Adipocyte (in vitro differentiated cells): ENCODE results near the gene ARFGAP3.
A peak's percentile ranks its signal among the peaks of the same experiment; 100 is the strongest.

Source experiments
- DNase-seq: peaks from one replicate; pipeline ENCODE4 v3.0.0-alpha.2; 2015; ENCODE audit warnings: low read depth
- H3K27me3 ChIP-seq: replicated peaks from 2 replicates; pipeline ENCODE4 v1.7.0; 2013; ENCODE audit warnings: mild to moderate bottlenecking, low read length, moderate library complexity; ENCODE audit not compliant: control insufficient read depth, insufficient read depth
- H3K36me3 ChIP-seq: 2 replicates; pipeline ENCODE4 v1.7.0; 2013; ENCODE audit warnings: low read length, mild to moderate bottlenecking, moderate library complexity; ENCODE audit not compliant: control insufficient read depth, insufficient read depth, severe bottlenecking
- H3K4me1 ChIP-seq: 2 replicates; pipeline ENCODE4 v1.7.0; 2013; ENCODE audit warnings: mild to moderate bottlenecking, low read length, moderate library complexity; ENCODE audit not compliant: control insufficient read depth, insufficient read depth
- H3K4me3 ChIP-seq: 2 replicates; pipeline ENCODE4 v1.7.0; 2013; ENCODE audit warnings: mild to moderate bottlenecking, low read length, moderate library complexity
- H3K9ac ChIP-seq: 2 replicates; pipeline ENCODE4 v1.7.0; 2013; ENCODE audit warnings: mild to moderate bottlenecking, low read length, moderate library complexity
- H3K9me3 ChIP-seq: 2 replicates; pipeline ENCODE4 v1.7.0; 2013; ENCODE audit warnings: mild to moderate bottlenecking, low read length, moderate library complexity; ENCODE audit not compliant: control insufficient read depth

ARFGAP3 gene

GRCh38 chr22:42799461-42800405 is 57.3 kb downstream of the ARFGAP3 start:
- Histone ChIP-seq H3K9me3 (no peaks in the 10 kb centered on the region), H3K4me1 (peaks cover 14% of the 10 kb centered on the region), H3K4me3 (no peak overlapping the region), H3K9ac (no peak overlapping the region), H3K27me3 (no peaks in the 10 kb centered on the region), H3K36me3 (peaks cover 65% of the 10 kb centered on the region)
- no peak for DNase-seq

- no peak overlapping the region for H3K4me3 ChIP-seq
- H3K9me3 ChIP-seq: no peaks in the 10 kb centered on the region
- H3K27me3 ChIP-seq: no peaks in the 10 kb centered on the region
- peaks cover 14% of the 10 kb centered on the region for H3K4me1 ChIP-seq
- peaks cover 61% of the 10 kb centered on the region for H3K36me3 ChIP-seq
- DNase-seq: no peak
- H3K9ac ChIP-seq: no peak overlapping the region
These were observed 58.0 kb downstream of the ARFGAP3 start for GRCh38 chr22:42799061-42799460.

- DNase-seq: no peak
- no peaks in the 10 kb centered on the region for H3K27me3 ChIP-seq
- H3K9ac ChIP-seq: no peak overlapping the region
- peaks cover 47% of the 10 kb centered on the region for H3K36me3 ChIP-seq
- no peaks in the 10 kb centered on the region for H3K9me3 ChIP-seq
- H3K4me1 ChIP-seq: peaks cover 17% of the 10 kb centered on the region
- no peak overlapping the region for H3K4me3 ChIP-seq
These were observed 60.1 kb downstream of the ARFGAP3 start for GRCh38 chr22:42797011-42797410.

GRCh38 chr22:42796081-42796480 is 61.0 kb downstream of the ARFGAP3 start:
- Histone ChIP-seq H3K4me3 (no peak overlapping the region), H3K9ac (no peak overlapping the region), H3K9me3 (no peaks in the 10 kb centered on the region), H3K36me3 (peaks cover 37% of the 10 kb centered on the region), H3K4me1 (peaks cover 26% of the 10 kb centered on the region), H3K27me3 (no peaks in the 10 kb centered on the region)
- DNase-seq: no peak

GRCh38 chr22:42794551-42795510 is 62.2 kb downstream of the ARFGAP3 start:
- Histone ChIP-seq H3K4me3 (no peak overlapping the region), H3K9ac (no peak overlapping the region), H3K4me1 (peaks cover 32% of the 10 kb centered on the region), H3K36me3 (peaks cover 26% of the 10 kb centered on the region), H3K9me3 (no peaks in the 10 kb centered on the region), H3K27me3 (no peaks in the 10 kb centered on the region)
- DNase-seq: no peak

GRCh38 chr22:42793848-42794405 is 63.1 kb downstream of the ARFGAP3 start:
- Histone ChIP-seq H3K4me1 (peaks cover 32% of the 10 kb centered on the region), H3K4me3 (no peak overlapping the region), H3K9me3 (no peaks in the 10 kb centered on the region), H3K9ac (no peak overlapping the region), H3K27me3 (no peaks in the 10 kb centered on the region), H3K36me3 (peaks cover 19% of the 10 kb centered on the region)
- DNase-seq: no peak

- peaks cover 32% of the 10 kb centered on the region for H3K4me1 ChIP-seq
- H3K4me3 ChIP-seq: no peak overlapping the region
- DNase-seq: no peak
These were observed 63.9 kb downstream of the ARFGAP3 start for GRCh38 chr22:42792909-42793847.

GRCh38 chr22:42792453-42792908 is 64.6 kb downstream of the ARFGAP3 start:
- Histone ChIP-seq H3K4me1 (peaks cover 28% of the 10 kb centered on the region), H3K9me3 (no peaks in the 10 kb centered on the region), H3K9ac (no peak overlapping the region), H3K36me3 (peaks cover 7% of the 10 kb centered on the region), H3K27me3 (no peaks in the 10 kb centered on the region), H3K4me3 (no peak overlapping the region)
- no peak for DNase-seq

More at GRCh38 chr22:42792909-42793847, 63.9 kb downstream of the ARFGAP3 start:
- Histone ChIP-seq H3K27me3 (no peaks in the 10 kb centered on the region), H3K9ac (no peak overlapping the region), H3K9me3 (no peaks in the 10 kb centered on the region), H3K36me3 (peaks cover 14% of the 10 kb centered on the region)

GRCh38 chr22:42791721-42792452 is 65.2 kb downstream of the ARFGAP3 start:
- H3K36me3 ChIP-seq: peaks cover 6% of the 10 kb centered on the region
- no peak overlapping the region for H3K4me3 ChIP-seq
- DNase-seq: no peak
- H3K9me3 ChIP-seq: no peaks in the 10 kb centered on the region
- H3K27me3 ChIP-seq: no peaks in the 10 kb centered on the region
- H3K4me1 ChIP-seq: peaks cover 22% of the 10 kb centered on the region
- H3K9ac ChIP-seq: peak overlapping the region; percentile 2

GRCh38 chr22:42788466-42788865 is 68.6 kb downstream of the ARFGAP3 start:
- Histone ChIP-seq H3K9ac (no peak overlapping the region), H3K9me3 (no peaks in the 10 kb centered on the region), H3K36me3 (no peaks in the 10 kb centered on the region), H3K27me3 (no peaks in the 10 kb centered on the region), H3K4me3 (no peak overlapping the region), H3K4me1 (peaks cover 18% of the 10 kb centered on the region)
- no peak for DNase-seq
